Prostate gland (tissue), 2 donors: ENCODE measurements around the gene MRI1.
A peak's percentile ranks its signal among the peaks of the same experiment; 100 is the strongest.

ENCODE experiments used
- CTCF ChIP-seq, 4 experiments: fragments of 200-600 bp in 2 of 4; fragments of 450-650 bp in 2 of 4; sonication (generic) in 2 of 4; IDR thresholded peaks; 1 replicate in 3 of 4; 2 replicates in 1 of 4; pipeline ENCODE4 v1.5.1; 2016 to 2019; ENCODE audit warnings: antibody characterized with exemption in 4 of 4, mild to moderate bottlenecking in 2 of 4, moderate library complexity in 2 of 4
- POLR2AphosphoS5 ChIP-seq: sonication (generic); formaldehyde crosslinking; IDR thresholded peaks from one replicate; pipeline ENCODE4 v1.6.1; 2017; ENCODE audit warnings: antibody characterized with exemption

GRCh38 chr19:13796301-13797057, 32.2 kb downstream of the MRI1 start:
- TF ChIP-seq CTCF (IDR thresholded peaks at IDR 0.05) = no peak
- peak; percentile 28 for TF ChIP-seq POLR2AphosphoS5
